Measurements from ENCODE around the gene EPN3.

EPN3 gene

DNA sequence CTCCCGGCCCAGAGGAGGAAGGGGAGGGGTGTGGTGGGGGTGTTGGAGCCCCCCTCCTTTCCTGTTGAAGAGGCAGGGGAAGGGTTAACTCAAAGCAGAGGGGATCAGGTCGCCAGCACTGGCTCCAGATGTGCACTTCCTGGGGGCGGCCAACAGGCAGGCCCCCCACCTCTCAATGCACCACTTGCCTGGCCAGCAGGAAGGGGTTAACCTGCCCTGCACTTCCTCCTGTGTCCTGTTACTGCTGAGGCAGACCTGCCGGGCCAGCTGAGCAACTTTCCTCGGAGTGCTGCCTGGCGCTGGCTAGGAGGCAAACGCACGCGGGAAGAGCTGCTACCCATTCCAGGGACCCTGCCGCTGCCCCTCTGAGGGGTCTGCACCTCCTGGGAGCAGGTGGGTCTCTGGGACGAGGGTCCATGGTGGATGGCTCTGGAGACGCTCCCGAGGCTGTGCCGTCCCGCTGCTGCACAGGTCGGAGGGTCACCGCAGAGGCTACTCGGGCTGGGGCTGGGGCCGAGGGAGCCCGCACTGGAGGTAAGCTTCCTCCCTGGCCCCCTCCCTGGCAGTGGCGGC is at the start of gene EPN3:
TSS of gene EPN3 (plus strand) at position 284 of the 573 bp plus-strand sequence. CDS start 3,822 bp downstream, outside the sequence.
- DNase-seq (ENCODE audit: low read depth): no peak

GRCh38 chr17:50483266-50483665 is 49.3 kb upstream of the EPN3 start:
- DNase-seq (ENCODE audit: low read depth): no peak

GRCh38 chr17:50484386-50485155 is 48.0 kb upstream of the EPN3 start:
- no peak for DNase-seq (ENCODE audit: low read depth)

DNA sequence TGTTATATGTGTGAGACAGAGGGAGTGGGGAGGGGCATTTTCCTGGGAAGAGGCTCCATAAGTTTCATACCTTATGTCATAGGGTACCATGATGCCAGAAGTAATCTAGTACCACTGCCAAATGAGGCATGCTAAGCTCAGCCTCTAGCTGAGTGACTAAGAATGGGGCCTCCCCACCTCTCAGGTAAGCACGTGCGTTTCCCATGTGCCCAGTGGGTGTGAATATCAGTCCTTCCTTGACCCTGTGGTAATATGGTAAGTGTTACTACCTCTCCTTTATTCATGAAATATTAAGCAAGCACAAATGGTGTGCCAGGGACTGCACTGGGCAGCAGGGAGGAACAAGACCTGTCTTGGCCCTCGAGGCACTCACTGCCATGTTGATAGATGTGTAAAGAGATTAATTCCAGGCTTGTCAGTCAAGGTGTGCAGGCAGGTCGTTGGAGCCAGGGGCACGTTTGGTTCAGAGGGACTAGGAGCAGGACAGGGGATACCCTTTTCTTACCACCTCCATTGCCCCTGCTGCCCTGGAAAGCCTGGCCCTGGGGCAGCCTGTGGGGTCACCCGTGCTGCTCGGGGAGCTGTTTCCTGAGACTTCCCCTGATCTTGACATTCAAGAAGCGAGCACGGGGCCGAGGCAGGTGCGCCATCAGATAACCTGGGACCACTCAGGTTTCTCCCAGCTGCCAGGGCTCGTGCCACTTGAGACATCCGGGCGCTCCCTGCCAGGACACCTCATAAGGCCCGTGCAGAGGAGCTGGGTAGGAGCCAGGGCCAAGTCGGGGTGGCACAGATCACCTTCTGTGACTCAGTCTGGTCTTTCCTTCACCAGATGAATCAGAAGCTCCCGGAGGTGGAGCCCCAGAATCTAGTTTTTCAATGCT is 45.1 kb upstream of the EPN3 start:
- DNase-seq (ENCODE audit: low read depth): no peak

GRCh38 chr17:50488880-50489279 is 43.7 kb upstream of the EPN3 start:
- DNase-seq (ENCODE audit: low read depth): no peak

DNA sequence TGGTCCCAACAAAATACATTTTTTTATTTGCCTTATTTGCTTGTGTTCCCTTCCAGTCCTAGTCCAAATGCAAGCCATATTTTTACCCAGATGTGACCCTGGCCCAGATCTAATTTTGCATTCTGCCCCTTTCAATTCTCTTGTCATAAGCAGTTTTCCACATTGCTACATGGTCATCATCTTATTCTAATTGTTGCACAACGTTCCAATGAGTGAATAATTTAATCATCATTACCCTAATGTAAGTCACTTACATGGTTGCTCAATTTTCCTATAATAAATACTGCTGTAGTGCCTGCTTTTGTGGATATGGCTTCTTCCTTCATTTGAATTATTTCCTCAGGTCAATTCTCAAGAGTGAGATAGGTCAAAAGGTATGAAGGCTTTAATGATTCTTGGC is 41.0 kb upstream of the EPN3 start:
- no peak for DNase-seq (ENCODE audit: low read depth)

- no peak for DNase-seq (ENCODE audit: low read depth)
Measured at GRCh38 chr17:50492214-50492613, 40.3 kb upstream of the EPN3 start.

DNA sequence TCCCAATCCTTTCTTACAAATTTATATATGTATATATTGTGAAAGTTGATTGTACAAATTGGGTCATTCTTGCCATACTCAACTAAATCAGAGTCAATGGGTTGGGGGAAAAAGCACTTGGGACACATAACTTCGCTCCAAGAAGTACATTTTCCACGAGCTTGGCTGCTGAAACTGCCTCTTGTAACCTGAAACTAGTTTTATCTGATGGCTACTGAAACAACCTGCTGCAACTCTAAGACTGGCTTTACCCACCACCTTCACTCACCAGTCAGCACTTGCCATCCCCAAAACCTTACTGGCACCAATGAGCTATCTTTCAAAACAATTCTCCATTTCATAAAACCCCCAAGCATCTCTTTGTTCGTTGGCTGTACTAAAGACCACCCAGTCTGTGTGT is 38.8 kb upstream of the EPN3 start:
- no peak for DNase-seq (ENCODE audit: low read depth)

- DNase-seq (ENCODE audit: low read depth): no peak
Measured at GRCh38 chr17:50495217-50495823, 37.2 kb upstream of the EPN3 start.

DNA sequence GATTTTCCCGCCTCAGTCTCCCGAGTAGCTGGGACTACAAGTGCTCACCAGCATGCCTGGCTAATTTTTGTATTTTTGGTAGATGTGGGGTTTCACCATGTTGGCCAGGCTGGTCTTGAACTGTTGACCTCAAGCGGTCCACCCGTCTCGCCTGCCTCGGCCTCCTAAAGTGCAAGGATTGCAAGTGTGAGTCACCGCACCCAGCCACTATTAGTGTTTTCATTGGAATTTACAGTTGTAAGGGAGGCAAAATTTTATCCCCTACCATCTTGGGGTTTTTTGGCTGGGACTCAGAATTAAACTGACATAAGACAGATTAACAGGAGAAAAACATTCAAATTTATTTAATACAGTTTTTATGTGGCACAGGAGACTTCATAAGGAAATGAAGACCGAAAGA is 36.6 kb upstream of the EPN3 start:
- DNase-seq (ENCODE audit: low read depth): no peak

DNA sequence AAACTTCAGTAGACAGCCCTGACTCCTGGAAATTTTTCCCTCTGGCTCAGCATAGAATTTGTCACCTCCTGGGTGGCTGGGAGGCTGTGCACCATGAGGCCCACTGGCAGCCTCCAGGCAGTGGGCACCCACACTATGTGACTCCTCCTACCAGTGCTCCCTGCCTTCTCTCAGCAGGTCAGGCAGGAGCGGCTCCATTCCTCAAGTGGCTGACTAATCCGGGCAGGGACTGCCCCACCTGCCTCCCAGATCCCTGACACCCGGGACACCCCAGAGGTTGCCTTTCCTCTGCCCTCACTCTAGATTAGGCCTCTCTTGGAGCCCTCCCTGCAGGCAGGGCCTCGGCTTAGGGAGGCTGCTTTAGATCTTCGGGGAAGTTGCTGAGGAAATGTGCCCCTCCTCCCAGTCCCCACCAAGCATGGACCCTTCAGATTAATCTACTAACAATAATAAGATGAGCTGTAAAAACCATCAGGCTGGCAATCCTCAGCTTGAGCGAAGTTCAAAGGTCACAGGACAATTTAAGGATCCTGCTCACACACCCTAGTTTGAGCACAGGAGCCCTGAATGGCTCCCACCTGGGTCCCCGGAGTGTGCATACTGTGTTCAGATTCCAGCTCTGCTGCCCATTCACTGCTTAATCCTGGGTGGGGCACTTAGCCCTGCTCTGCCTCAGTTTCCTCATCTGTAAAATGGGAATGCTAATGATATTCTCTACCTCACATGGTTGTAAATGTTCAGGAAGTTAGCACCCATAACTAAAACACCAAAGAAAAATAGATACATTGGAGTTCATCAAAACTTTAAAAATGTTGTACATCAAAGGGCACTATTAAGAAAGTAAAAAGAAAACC is 34.3 kb upstream of the EPN3 start:
- DNase-seq (ENCODE audit: low read depth): no peak

DNA sequence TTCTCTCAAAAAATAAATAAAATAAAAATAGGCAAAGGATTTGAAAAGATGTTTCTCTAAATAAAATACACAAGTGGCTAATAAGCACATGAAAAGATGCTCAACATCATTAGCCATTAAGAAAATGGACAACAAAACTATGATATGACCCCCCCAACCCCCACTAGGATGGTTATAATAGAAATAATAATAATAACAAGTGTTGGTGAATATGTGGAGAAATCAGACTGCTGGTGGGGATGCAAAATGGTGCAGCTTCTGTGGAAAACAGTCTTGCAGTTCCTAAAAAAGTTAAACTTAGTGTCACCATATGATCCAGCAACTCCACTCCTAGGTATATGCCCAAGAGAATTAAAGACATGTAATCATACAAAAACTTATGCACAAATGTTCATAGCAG is 33.3 kb upstream of the EPN3 start:
- DNase-seq (ENCODE audit: low read depth): no peak

DNA sequence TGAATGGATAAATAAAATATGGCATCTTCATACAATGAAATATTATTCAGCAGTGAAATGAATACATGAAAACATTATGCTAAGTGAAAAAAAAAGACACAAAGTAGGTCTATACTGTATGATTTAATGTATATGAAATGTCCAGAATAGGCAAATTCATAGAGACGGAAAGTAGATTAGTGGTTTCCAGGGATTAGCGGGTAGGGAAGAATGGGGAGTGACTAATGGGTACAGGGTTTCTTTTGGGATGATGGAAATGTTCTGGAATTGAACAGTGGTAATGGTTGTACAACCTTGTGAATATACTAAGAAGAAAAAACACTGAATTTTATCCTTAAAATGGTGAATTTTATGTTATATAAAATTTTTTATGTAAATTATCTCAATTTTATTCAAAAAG is 32.8 kb upstream of the EPN3 start:
- no peak for DNase-seq (ENCODE audit: low read depth)

GRCh38 chr17:50501054-50501453 is 31.5 kb upstream of the EPN3 start:
- no peak for DNase-seq (ENCODE audit: low read depth)

- no peak for DNase-seq (ENCODE audit: low read depth)
Measured at GRCh38 chr17:50502301-50502990, 30.1 kb upstream of the EPN3 start.

DNA sequence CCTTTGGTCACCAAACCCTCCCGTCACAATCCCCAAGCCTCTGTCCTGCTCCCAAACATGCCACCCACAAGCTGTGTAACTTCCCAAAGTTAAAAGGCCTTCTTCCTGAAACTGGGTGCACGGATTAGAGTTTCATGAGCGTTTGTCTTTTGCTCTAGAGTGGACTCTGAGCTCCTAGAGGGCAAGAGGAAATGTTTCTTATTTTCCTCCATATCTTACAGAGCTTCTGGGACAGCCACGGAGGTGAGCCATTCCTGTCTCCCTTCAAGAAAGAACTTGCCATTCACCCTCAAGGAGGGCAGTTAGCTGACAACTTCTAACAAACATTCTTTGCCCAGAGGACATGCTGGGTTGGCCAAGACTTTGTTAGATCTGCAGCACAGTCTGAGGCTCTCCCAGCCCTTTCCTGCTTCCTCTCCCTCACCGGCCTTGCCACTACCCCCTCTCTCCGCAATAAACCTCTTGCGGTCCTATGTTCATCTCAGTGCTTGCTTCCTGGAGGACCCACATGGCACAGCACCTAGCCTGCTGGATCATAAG is 26.9 kb upstream of the EPN3 start:
- DNase-seq (ENCODE audit: low read depth): no peak

GRCh38 chr17:50506298-50506697 is 26.2 kb upstream of the EPN3 start:
- DNase-seq (ENCODE audit: low read depth): no peak

- peak; percentile 65 for DNase-seq (ENCODE audit: low read depth)
Measured at GRCh38 chr17:50507871-50508572, 24.5 kb upstream of the EPN3 start, which contains the start of gene MYCBPAP. TSS of gene MYCBPAP (plus strand) at chr17:50508439. CDS start at chr17:50508675, 236 bp downstream.

- DNase-seq (ENCODE audit: low read depth): no peak
Measured at GRCh38 chr17:50508573-50509460, 23.7 kb upstream of the EPN3 start.

All from stimulated activated CD8-positive, alpha-beta memory T cell treated with anti-CD3 and anti-CD28 coated beads, Interleukin-12 subunit alpha, Interleukin-12 subunit beta, amount 100 ng/mL, for 1 hour (primary cell).